ENCODE data around the gene POU5F1.

DNA sequence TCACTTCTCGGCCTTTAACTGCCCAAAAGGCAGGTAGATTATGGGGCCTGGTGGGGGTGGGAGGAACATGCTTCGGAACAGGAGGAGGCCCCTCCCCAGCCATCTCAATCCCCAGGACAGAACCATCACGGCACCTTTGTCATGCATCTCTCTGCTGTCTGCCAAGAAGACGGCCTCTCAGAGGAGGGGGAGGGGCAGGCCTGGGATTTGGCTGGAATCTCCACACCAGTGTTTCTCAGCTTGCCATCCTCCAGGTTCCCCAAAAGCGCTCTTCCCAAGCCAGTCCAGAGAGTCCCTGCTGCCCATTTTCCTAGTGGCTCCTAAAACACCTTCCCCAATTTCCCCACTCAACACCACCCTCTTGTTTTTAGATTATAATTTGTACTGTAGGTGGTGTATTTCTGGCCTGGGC, 2.5 kb upstream of the POU5F1 start:
- TF ChIP-seq, protein P1, sequence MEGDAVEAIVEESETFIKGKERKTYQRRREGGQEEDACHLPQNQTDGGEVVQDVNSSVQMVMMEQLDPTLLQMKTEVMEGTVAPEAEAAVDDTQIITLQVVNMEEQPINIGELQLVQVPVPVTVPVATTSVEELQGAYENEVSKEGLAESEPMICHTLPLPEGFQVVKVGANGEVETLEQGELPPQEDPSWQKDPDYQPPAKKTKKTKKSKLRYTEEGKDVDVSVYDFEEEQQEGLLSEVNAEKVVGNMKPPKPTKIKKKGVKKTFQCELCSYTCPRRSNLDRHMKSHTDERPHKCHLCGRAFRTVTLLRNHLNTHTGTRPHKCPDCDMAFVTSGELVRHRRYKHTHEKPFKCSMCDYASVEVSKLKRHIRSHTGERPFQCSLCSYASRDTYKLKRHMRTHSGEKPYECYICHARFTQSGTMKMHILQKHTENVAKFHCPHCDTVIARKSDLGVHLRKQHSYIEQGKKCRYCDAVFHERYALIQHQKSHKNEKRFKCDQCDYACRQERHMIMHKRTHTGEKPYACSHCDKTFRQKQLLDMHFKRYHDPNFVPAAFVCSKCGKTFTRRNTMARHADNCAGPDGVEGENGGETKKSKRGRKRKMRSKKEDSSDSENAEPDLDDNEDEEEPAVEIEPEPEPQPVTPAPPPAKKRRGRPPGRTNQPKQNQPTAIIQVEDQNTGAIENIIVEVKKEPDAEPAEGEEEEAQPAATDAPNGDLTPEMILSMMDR (conservative IDR thresholded peaks at IDR 0.05 in 1 of 2, IDR thresholded peaks at IDR 0.05 in 1 of 2; ENCODE audit: extremely low read depth in 1 of 2, insufficient read depth in 1 of 2, low read depth in 1 of 2, low read length in 2 of 2) = no peak
- TF ChIP-seq EZH2 (IDR thresholded peaks at IDR 0.05; ENCODE audit: borderline replicate concordance, low read length) = no peak

Data from mammary epithelial cell (primary cell).